Natural killer cell (primary cell): ENCODE measurements around the gene PCDHB6. TPM values are rescaled to one million over a fixed set of nuclear protein-coding genes. Genes with fewer than 3 reads are reported as not detected.
"Not testable (repeated sequence)": the region's sequence is repeated elsewhere in the genome, so short reads cannot be mapped to it uniquely, and the experiment has no call there.

Experiments used
- ATAC-seq, 3 donors: fragments of 150-1000 bp in 2 of 3; fragments of 200-7000 bp in 1 of 3; cut with Tn5 transposase; 1 replicate in 1 of 3; 2 replicates in 2 of 3; pipeline ENCODE4 v1.10.0; 2021; ENCODE audit warnings: mild to moderate bottlenecking in 2 of 3, moderate library complexity in 2 of 3
- DNase-seq, 2 donors: peaks; one replicate each; pipeline versions ENCODE4 v3.0.0 to v3.0.0-alpha.2; 2013 to 2021; ENCODE audit warnings: mixed read lengths in 1 of 2
- H3K27ac ChIP-seq: one replicate; pipeline ENCODE4 v1.5.1; 2013; ENCODE audit warnings: mild to moderate bottlenecking, low read length
- H3K27me3 ChIP-seq: one replicate; pipeline ENCODE4 v1.6.1; 2013; ENCODE audit warnings: low read length; ENCODE audit not compliant: control insufficient read depth, insufficient read depth
- H3K36me3 ChIP-seq: one replicate; pipeline ENCODE4 v1.6.1; 2013; ENCODE audit warnings: low read length; ENCODE audit not compliant: control insufficient read depth, insufficient read depth
- H3K4me1 ChIP-seq: one replicate; pipeline ENCODE4 v1.6.1; 2013; ENCODE audit warnings: low read length; ENCODE audit not compliant: control insufficient read depth, insufficient read depth
- H3K4me3 ChIP-seq: one replicate; pipeline ENCODE4 v1.5.1; 2013; ENCODE audit warnings: low read length
- H3K9me3 ChIP-seq: one replicate; pipeline ENCODE4 v1.6.1; 2013; ENCODE audit warnings: low read length; ENCODE audit not compliant: control insufficient read depth, insufficient read depth
- H3K27ac Mint-ChIP-seq, 2 donors: one replicate each; pipeline ENCODE4 v1.8.0; 2022; ENCODE audit warnings: mild to moderate bottlenecking in 2 of 2, mixed read lengths in 2 of 2, moderate library complexity in 1 of 2
- H3K27me3 Mint-ChIP-seq, 2 donors: one replicate each; pipeline ENCODE4 v1.8.0; 2022; ENCODE audit warnings: low read depth in 2 of 2, mixed read lengths in 2 of 2
- H3K36me3 Mint-ChIP-seq: one replicate; pipeline ENCODE4 v1.8.0; 2022; ENCODE audit warnings: mixed read lengths
- H3K4me1 Mint-ChIP-seq, 2 donors: one replicate each; pipeline ENCODE4 v1.8.0; 2022; ENCODE audit warnings: mixed read lengths in 2 of 2
- H3K4me3 Mint-ChIP-seq: one replicate; pipeline ENCODE4 v1.8.0; 2022; ENCODE audit warnings: mild to moderate bottlenecking, moderate library complexity, mixed read lengths
- H3K9me3 Mint-ChIP-seq, 2 donors: one replicate each; pipeline ENCODE4 v1.8.0; 2022; ENCODE audit warnings: mixed read lengths in 2 of 2
- CTCF ChIP-seq: fragments of 200-600 bp; IDR thresholded peaks from one replicate; pipeline ENCODE4 v1.8.0; 2022; ENCODE audit warnings: antibody characterized with exemption
- WGBS: methylation state at CpG from one replicate; pipeline ENCODE4 v1.1.7; 2013; ENCODE audit warnings: missing lambda C conversion rate; ENCODE audit not compliant: insufficient coverage; 5-methylcytosine and 5-hydroxymethylcytosine counted together
- intact Hi-C: fragments of 100-400 bp; cut with micrococcal nuclease; formaldehyde crosslinking; loops from one replicate; pipeline ENCODE4 v1.14.2; 2022
- total RNA-seq, 4 donors: library from RNA; stranded (reverse); fragments of 120-200 nt in 1 of 4; gene quantifications; one replicate each; pipeline versions ENCODE4 v1.2.3 to v1.2.4, GENCODE V29; 2013 to 2022

Gene PCDHB6
- total RNA-seq, 3 donors from 2014 or later (not counting 1 experiment from before 2014, with no cell fraction given) = not detected

GRCh38 chr5:141127305-141127704, 22.6 kb upstream of the PCDHB6 start:
- no peak for ATAC-seq
- H3K27me3 Mint-ChIP-seq = peaks cover 0 to 7% of the 10 kb centered on the region in 2 donors
- no peak for TF ChIP-seq CTCF
- peaks cover 2% of the 10 kb centered on the region for H3K27me3 ChIP-seq
- H3K9me3 ChIP-seq = no peaks in the 10 kb centered on the region
- H3K9me3 Mint-ChIP-seq = peaks cover 2 to 11% of the 10 kb centered on the region in 2 donors
- no peaks in the 10 kb centered on the region for H3K36me3 ChIP-seq
- H3K36me3 Mint-ChIP-seq = peaks cover 14% of the 10 kb centered on the region
- H3K4me3 ChIP-seq = no peak overlapping the region
- H3K27ac Mint-ChIP-seq = no peak overlapping the region
- H3K4me1 ChIP-seq = no peaks in the 10 kb centered on the region
- no peaks in the 10 kb centered on the region for H3K4me1 Mint-ChIP-seq
- intact Hi-C loops = no loop called here
- H3K4me3 Mint-ChIP-seq = no peak overlapping the region
- H3K27ac ChIP-seq = no peak overlapping the region
- 78% methylated on average over 1 of the region's 1 CpG for WGBS
- no peak for DNase-seq

- Mint-ChIP-seq H3K36me3 (peaks cover 20% of the 10 kb centered on the region), H3K27me3 (peaks cover 0 to 3% of the 10 kb centered on the region in 2 donors), H3K4me1 (peaks cover 0 to 7% of the 10 kb centered on the region in 2 donors), H3K4me3 (no peak within 1 kb of the TSS), H3K9me3 (peaks cover 10 to 12% of the 10 kb centered on the region in 2 donors), H3K27ac (no peak within 1 kb of the TSS)
- Histone ChIP-seq H3K9me3 (peaks cover 14% of the 10 kb centered on the region), H3K4me3 (no peak within 1 kb of the TSS), H3K36me3 (no peaks in the 10 kb centered on the region), H3K27ac (no peak within 1 kb of the TSS), H3K27me3 (peaks cover 2% of the 10 kb centered on the region), H3K4me1 (no peaks in the 10 kb centered on the region)
- peak in 1 of 2 donors; percentile 4 for DNase-seq
- TF ChIP-seq CTCF = no peak
- WGBS = 31% methylated on average over 22 of the region's 22 CpGs
- intact Hi-C loops = no loop called here
- no peak for ATAC-seq
Observed at GRCh38 chr5:141135030-141135717, 14.7 kb upstream of the PCDHB6 start, which contains the start of gene PCDHB5. TSS of gene PCDHB5 (plus strand) at chr5:141135206. CDS start at chr5:141135435, 229 bp downstream.

GRCh38 chr5:141135718-141136266, 14.1 kb upstream of the PCDHB6 start:
- no peak for TF ChIP-seq CTCF
- Mint-ChIP-seq H3K36me3 (peaks cover 20% of the 10 kb centered on the region), H3K27me3 (peaks cover 0 to 3% of the 10 kb centered on the region in 2 donors), H3K4me3 (no peak overlapping the region), H3K9me3 (peaks cover 8 to 10% of the 10 kb centered on the region in 2 donors), H3K4me1 (peaks cover 0 to 7% of the 10 kb centered on the region in 2 donors), H3K27ac (no peak overlapping the region)
- DNase-seq (no peak), ATAC-seq (no peak)
- H3K36me3 ChIP-seq = no peaks in the 10 kb centered on the region
- H3K4me3 ChIP-seq = no peak overlapping the region
- peaks cover 2% of the 10 kb centered on the region for H3K27me3 ChIP-seq
- H3K27ac ChIP-seq = no peak overlapping the region
- intact Hi-C loops = no loop called here
- WGBS = 53% methylated on average over 19 of the region's 19 CpGs
- H3K9me3 ChIP-seq = peaks cover 14% of the 10 kb centered on the region
- no peaks in the 10 kb centered on the region for H3K4me1 ChIP-seq

- H3K27me3 Mint-ChIP-seq, DNase-seq, H3K4me1 ChIP-seq, H3K36me3 ChIP-seq, ATAC-seq, H3K4me1 Mint-ChIP-seq, H3K27ac Mint-ChIP-seq, H3K4me3 Mint-ChIP-seq, intact Hi-C loops, H3K27me3 ChIP-seq, H3K27ac ChIP-seq, H3K4me3 ChIP-seq: not testable (repeated sequence)
- peaks cover 20% of the 10 kb centered on the region for H3K36me3 Mint-ChIP-seq
- peaks cover 14% of the 10 kb centered on the region for H3K9me3 ChIP-seq
- peaks cover 13 to 16% of the 10 kb centered on the region in 2 donors for H3K9me3 Mint-ChIP-seq
- WGBS = 47% methylated on average over 34 of the region's 34 CpGs
Observed at GRCh38 chr5:141137346-141137745, 12.5 kb upstream of the PCDHB6 start.
